Panc1 (cell line): ENCODE data around the gene KRTAP10-11. TPM values are rescaled to one million over a fixed set of nuclear protein-coding genes. Genes with fewer than 3 reads are reported as not detected.
"Not testable (repeated sequence)": the region's sequence is repeated elsewhere in the genome, so short reads cannot be mapped to it uniquely, and the experiment has no call there.

Experiments
- ATAC-seq: fragments of 200-7000 bp; cut with Tn5 transposase; 2 replicates; pipeline ENCODE4 v1.9.1; 2020; ENCODE audit warnings: mild to moderate bottlenecking, moderate library complexity
- BruUV-seq: library from RNA; stranded (reverse); fragments of 400-500 nt; replicated peaks from 2 replicates; lab custom pipeline; 2021; lab: Mats Ljungman, UMichigan
- CTCF ChIA-PET: fragments of 300-600 bp; sonication (Branson Sonifier 250); formaldehyde crosslinking; loops from one replicate; lab custom pipeline; 2022; ENCODE audit warnings: antibody characterized with exemption; lab: Charles Lee
- POLR2A ChIA-PET: fragments of 300-600 bp; sonication (Branson Sonifier 250); formaldehyde crosslinking; loops from one replicate; lab custom pipeline; 2022; ENCODE audit warnings: antibody characterized with exemption; lab: Charles Lee
- DNase-seq: peaks from one replicate; pipeline ENCODE4 v3.0.0-alpha.2; 2010; ENCODE audit warnings: low read depth, low spot score
- H3K27ac ChIP-seq: 2 replicates; pipeline ENCODE4 v1.5.1; 2011; ENCODE audit warnings: mild to moderate bottlenecking, low read length, inconsistent platforms
- H3K27me3 ChIP-seq: fragments of 200-500 bp; sonication (Bioruptor generic); 2 replicates; pipeline ENCODE4 v1.6.0; 2014; ENCODE audit warnings: low read length, inconsistent platforms; ENCODE audit not compliant: control insufficient read depth, insufficient read depth
- H3K36me3 ChIP-seq: fragments of 200-500 bp; sonication (Bioruptor generic); 2 replicates; pipeline ENCODE4 v1.5.1; 2014; ENCODE audit warnings: inconsistent platforms, mild to moderate bottlenecking, low read length, moderate library complexity; ENCODE audit not compliant: control insufficient read depth, insufficient read depth
- H3K4me1 ChIP-seq: 2 replicates; pipeline ENCODE4 v1.5.1; 2011; ENCODE audit warnings: inconsistent platforms, mild to moderate bottlenecking, low read length, moderate library complexity; ENCODE audit not compliant: control insufficient read depth, insufficient read depth
- H3K4me3 ChIP-seq, 2 experiments: 2 replicates each; pipeline ENCODE4 v1.5.1; 2011 to 2012; ENCODE audit warnings: low read depth in 2 of 2, low read length in 2 of 2, mild to moderate bottlenecking in 2 of 2, inconsistent platforms in 1 of 2, moderate library complexity in 1 of 2
- H3K9me3 ChIP-seq: fragments of 200-500 bp; sonication (Bioruptor generic); 2 replicates; pipeline ENCODE4 v1.5.1; 2014; ENCODE audit warnings: low read depth, mild to moderate bottlenecking, inconsistent platforms, low read length, moderate library complexity; ENCODE audit not compliant: control insufficient read depth, insufficient read depth
- POLR2AphosphoS5 ChIP-seq: IDR thresholded peaks from 2 replicates; pipeline ENCODE4 v1.6.1; 2012; ENCODE audit warnings: mild to moderate bottlenecking, low read depth, low read length, moderate library complexity
- REST ChIP-seq, 2 experiments: IDR thresholded peaks; 2 replicates each; pipeline ENCODE4 v1.6.1; 2011 to 2012; ENCODE audit warnings: low read depth in 2 of 2, control low read depth in 1 of 2, low read length in 1 of 2, mild to moderate bottlenecking in 1 of 2, moderate library complexity in 1 of 2; ENCODE audit not compliant: insufficient read depth in 1 of 2
- SIN3A ChIP-seq: IDR thresholded peaks from 2 replicates; pipeline ENCODE4 v1.6.1; 2012; ENCODE audit warnings: low read depth, mild to moderate bottlenecking, low read length, moderate library complexity, borderline replicate concordance; ENCODE audit not compliant: insufficient read depth
- TCF7L2 ChIP-seq: IDR thresholded peaks from 2 replicates; pipeline ENCODE4 v1.6.1; 2011; ENCODE audit warnings: mild to moderate bottlenecking, low read depth, low read length, inconsistent platforms
- in situ Hi-C: cut with HindIII; loops from 2 replicates; pipeline ENCODE4 v1.10.0; 2016; ENCODE audit warnings: low sequenced_read_pairs, low pct_unique_long_range_greater_than_20kb
- intact Hi-C: fragments of 100-400 bp; cut with micrococcal nuclease; formaldehyde crosslinking; loops from one replicate; pipeline ENCODE4 v1.10.0; 2022; ENCODE audit not compliant: unreplicated experiment
- total RNA-seq: library from RNA; stranded (reverse); gene quantifications from one replicate; pipeline ENCODE4 v1.2.1, GENCODE V29; 2021; ENCODE audit not compliant: unreplicated experiment
- TF ChIP-seq, protein P1 (sequence below): fragments of 450-650 bp; IDR thresholded peaks from 2 replicates; pipeline ENCODE4 v1.5.1; 2017; ENCODE audit warnings: mild to moderate bottlenecking

KRTAP10-11 gene
- total RNA-seq, 1 experiment from 2014 or later, result not detected

GRCh38 chr21:44601091-44601490, 45.1 kb upstream of the KRTAP10-11 start:
- H3K9me3 ChIP-seq, in situ Hi-C loops, H3K4me3 ChIP-seq, H3K27ac ChIP-seq, H3K4me1 ChIP-seq, H3K36me3 ChIP-seq, BruUV-seq, DNase-seq, POLR2A ChIA-PET, H3K27me3 ChIP-seq, intact Hi-C loops: not testable (repeated sequence)
- ATAC-seq, result peak; percentile 52
- TF ChIP-seq, protein P1, sequence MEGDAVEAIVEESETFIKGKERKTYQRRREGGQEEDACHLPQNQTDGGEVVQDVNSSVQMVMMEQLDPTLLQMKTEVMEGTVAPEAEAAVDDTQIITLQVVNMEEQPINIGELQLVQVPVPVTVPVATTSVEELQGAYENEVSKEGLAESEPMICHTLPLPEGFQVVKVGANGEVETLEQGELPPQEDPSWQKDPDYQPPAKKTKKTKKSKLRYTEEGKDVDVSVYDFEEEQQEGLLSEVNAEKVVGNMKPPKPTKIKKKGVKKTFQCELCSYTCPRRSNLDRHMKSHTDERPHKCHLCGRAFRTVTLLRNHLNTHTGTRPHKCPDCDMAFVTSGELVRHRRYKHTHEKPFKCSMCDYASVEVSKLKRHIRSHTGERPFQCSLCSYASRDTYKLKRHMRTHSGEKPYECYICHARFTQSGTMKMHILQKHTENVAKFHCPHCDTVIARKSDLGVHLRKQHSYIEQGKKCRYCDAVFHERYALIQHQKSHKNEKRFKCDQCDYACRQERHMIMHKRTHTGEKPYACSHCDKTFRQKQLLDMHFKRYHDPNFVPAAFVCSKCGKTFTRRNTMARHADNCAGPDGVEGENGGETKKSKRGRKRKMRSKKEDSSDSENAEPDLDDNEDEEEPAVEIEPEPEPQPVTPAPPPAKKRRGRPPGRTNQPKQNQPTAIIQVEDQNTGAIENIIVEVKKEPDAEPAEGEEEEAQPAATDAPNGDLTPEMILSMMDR, result 0 out of 2 replicates have a peak, but pooled peaks have one; percentile 21
- CTCF ChIA-PET, result interaction anchor here (0.6 kb wide), 2 partner anchors 90 to 117 kb away, joined by 3 to 4 read pairs; no protein-coding TSS in a partner anchor

DNA sequence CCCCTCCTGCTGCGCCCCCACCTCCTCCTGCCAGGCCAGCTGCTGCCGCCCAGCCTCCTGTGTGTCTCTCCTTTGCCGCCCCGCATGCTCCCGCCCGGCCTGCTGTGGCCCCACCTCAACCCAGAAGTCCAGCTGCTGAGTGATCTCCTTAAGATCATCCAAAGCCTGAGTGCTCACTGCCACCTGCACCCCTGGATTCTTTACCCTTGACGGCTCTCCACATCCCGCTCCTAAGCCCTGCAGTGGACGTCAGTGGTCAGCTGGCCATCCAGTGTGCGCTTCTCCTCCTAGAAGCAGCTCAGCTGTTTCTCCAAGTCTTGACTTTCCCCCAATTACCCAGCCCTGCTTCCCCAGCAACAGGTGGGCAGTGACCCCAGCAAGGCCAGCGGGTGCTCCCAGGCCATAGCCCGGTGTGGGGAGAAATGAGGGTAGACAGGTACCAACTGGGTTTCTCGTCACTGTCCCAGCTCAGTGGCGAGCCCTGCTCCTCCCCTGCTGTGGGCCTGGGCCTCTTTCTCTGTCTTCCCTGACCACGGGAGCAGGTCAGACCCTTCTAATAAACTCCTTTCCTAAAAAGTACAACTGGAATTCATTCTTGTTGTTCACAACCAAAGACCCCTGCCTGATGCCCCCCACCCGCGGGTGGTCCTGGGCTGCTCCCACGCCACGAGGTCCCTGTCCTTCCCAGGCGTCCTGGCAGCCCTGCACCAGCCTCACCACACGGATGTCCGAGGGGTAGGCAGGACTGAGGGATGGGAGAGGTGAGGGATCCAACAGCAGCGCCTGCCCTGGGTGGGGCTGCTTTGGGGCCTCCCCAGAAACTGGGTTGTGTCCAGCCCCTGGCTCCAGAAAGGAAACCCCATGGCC, 44.4 kb upstream of the KRTAP10-11 start:
- no peak; the same call in 1 of the 2 replicates for ATAC-seq

More for the DNA sequence above, 44.4 kb upstream of the KRTAP10-11 start:
- ChIA-PET CTCF (interaction anchor here (0.6 kb wide), 1 partner anchor 117 kb away, joined by 4 read pairs; no protein-coding TSS in a partner anchor), POLR2A (no interaction called here)
- no peak overlapping the region for H3K4me3 ChIP-seq
- no peak overlapping the region for H3K27ac ChIP-seq
- H3K9me3 ChIP-seq, result no peaks in the 10 kb centered on the region
- TF ChIP-seq TCF7L2 (no peak), POLR2AphosphoS5 (no peak), SIN3A (no peak), REST (IDR thresholded peaks at IDR 0.05; ENCODE audit: insufficient read depth in 1 of 2, low read depth in 2 of 2, low read length in 1 of 2) (no peak)
- TF ChIP-seq, protein P1, result no peak
- DNase-seq, result no peak
- no peaks in the 10 kb centered on the region for H3K36me3 ChIP-seq
- no peaks in the 10 kb centered on the region; the same call in none of the 2 replicates for H3K4me1 ChIP-seq
- no peaks in the 10 kb centered on the region for H3K27me3 ChIP-seq
- in situ Hi-C loops (no loop called here), intact Hi-C loops (no loop called here)
- no TSS peak for BruUV-seq
